Activated CD8-positive, alpha-beta memory T cell treated with anti-CD3 and anti-CD28 coated beads, Interleukin-2, amount 10 ng/mL, durations not matched to agents 7 days and 5 days (primary cell): ENCODE data around the gene ANAPC15. TPM values are rescaled to one million over a fixed set of nuclear protein-coding genes. Genes with fewer than 3 reads are reported as not detected.
A peak's percentile ranks its signal among the peaks of the same experiment; 100 is the strongest.
"Not testable (repeated sequence)": the region's sequence is repeated elsewhere in the genome, so short reads cannot be mapped to it uniquely, and the experiment has no call there.

Experiments
- ATAC-seq: fragments of 150-1000 bp; cut with Tn5 transposase; one replicate; pipeline ENCODE4 v1.10.0; 2021; ENCODE audit warnings: moderate library complexity
- CTCF ChIA-PET: fragments of 350-600 bp; sonication (Branson Sonifier 250); formaldehyde crosslinking; loops from one replicate; lab custom pipeline; 2021; ENCODE audit warnings: antibody characterized with exemption; lab: Charles Lee
- DNase-seq: peaks from one replicate; pipeline ENCODE4 v3.0.0-alpha.2; 2020
- H3K27ac Mint-ChIP-seq: one replicate; pipeline ENCODE4 v1.8.0; 2021; ENCODE audit warnings: mild to moderate bottlenecking, mixed read lengths
- H3K27me3 Mint-ChIP-seq: one replicate; pipeline ENCODE4 v1.8.0; 2021; ENCODE audit warnings: mixed read lengths
- H3K36me3 Mint-ChIP-seq: one replicate; pipeline ENCODE4 v1.8.0; 2021; ENCODE audit warnings: mild to moderate bottlenecking, mixed read lengths
- H3K4me1 Mint-ChIP-seq: one replicate; pipeline ENCODE4 v1.8.0; 2021; ENCODE audit warnings: mixed read lengths
- H3K4me3 Mint-ChIP-seq: one replicate; pipeline ENCODE4 v1.8.0; 2021; ENCODE audit warnings: mild to moderate bottlenecking, moderate library complexity, mixed read lengths
- H3K9me3 Mint-ChIP-seq: one replicate; pipeline ENCODE4 v1.8.0; 2022; ENCODE audit warnings: low read depth, mixed read lengths
- total RNA-seq, 2 experiments: library from RNA; stranded (reverse); gene quantifications; one replicate each; pipeline ENCODE4 v1.2.3, GENCODE V29; 2021

The ANAPC15 gene
- total RNA-seq, 2 experiments from 2014 or later, result 53.8 to 63.6 TPM

- DNase-seq, result no peak
- peak; percentile 28 for ATAC-seq
- H3K27ac Mint-ChIP-seq, result peak overlapping the region; percentile 67
- H3K9me3 Mint-ChIP-seq, result peaks cover 4% of the 10 kb centered on the region
- peak overlapping the region; percentile 0 for H3K4me3 Mint-ChIP-seq
- H3K4me1 Mint-ChIP-seq, result peaks cover 46% of the 10 kb centered on the region
- CTCF ChIA-PET, result interaction anchor here (0.8 to 1.7 kb wide), 7 partner anchors 15 to 162 kb away, joined by 3 to 8 read pairs (median 4); no protein-coding TSS in a partner anchor
- H3K27me3 Mint-ChIP-seq, result no peaks in the 10 kb centered on the region
- H3K36me3 Mint-ChIP-seq, result peaks cover 5% of the 10 kb centered on the region
These were observed 28.2 kb upstream of the ANAPC15 start for GRCh38 chr11:72140661-72141060.

- no peak overlapping the region for H3K4me3 Mint-ChIP-seq
- peaks cover 46% of the 10 kb centered on the region for H3K4me1 Mint-ChIP-seq
- ATAC-seq (no peak), DNase-seq (no peak)
- peaks cover 4% of the 10 kb centered on the region for H3K9me3 Mint-ChIP-seq
- no peak overlapping the region for H3K27ac Mint-ChIP-seq
- H3K27me3 Mint-ChIP-seq, result peaks cover 2% of the 10 kb centered on the region
- CTCF ChIA-PET, result interaction anchor here (1.6 kb wide), 1 partner anchor 114 kb away, joined by 5 read pairs; no protein-coding TSS in a partner anchor
- peaks cover 5% of the 10 kb centered on the region for H3K36me3 Mint-ChIP-seq
These were observed 27.0 kb upstream of the ANAPC15 start for GRCh38 chr11:72139500-72139899.

- H3K4me3 Mint-ChIP-seq, result no peak overlapping the region
- H3K27ac Mint-ChIP-seq, result no peak overlapping the region
- peaks cover 4% of the 10 kb centered on the region for H3K9me3 Mint-ChIP-seq
- peaks cover 44% of the 10 kb centered on the region for H3K4me1 Mint-ChIP-seq
- DNase-seq, result no peak
- CTCF ChIA-PET, result interaction anchor here (1.6 kb wide), 1 partner anchor 114 kb away, joined by 5 read pairs; no protein-coding TSS in a partner anchor
- H3K36me3 Mint-ChIP-seq, result peaks cover 5% of the 10 kb centered on the region
- H3K27me3 Mint-ChIP-seq, result peaks cover 4% of the 10 kb centered on the region
- no peak for ATAC-seq
These were observed 26.4 kb upstream of the ANAPC15 start for GRCh38 chr11:72138821-72139390.

GRCh38 chr11:72136684-72137262, 24.3 kb upstream of the ANAPC15 start:
- Mint-ChIP-seq H3K27ac (no peak overlapping the region), H3K4me1 (peaks cover 31% of the 10 kb centered on the region)

GRCh38 chr11:72135891-72136683, 23.6 kb upstream of the ANAPC15 start:
- DNase-seq, result no peak
- no peak for ATAC-seq
- Mint-ChIP-seq H3K27me3 (peaks cover 30% of the 10 kb centered on the region), H3K9me3 (peaks cover 4% of the 10 kb centered on the region), H3K27ac (no peak overlapping the region), H3K36me3 (peaks cover 5% of the 10 kb centered on the region), H3K4me3 (no peak overlapping the region), H3K4me1 (peaks cover 24% of the 10 kb centered on the region)
- CTCF ChIA-PET, result interaction anchor here (1.0 kb wide), 1 partner anchor 8 kb away, joined by 3 read pairs; no protein-coding TSS in a partner anchor

More at GRCh38 chr11:72136684-72137262, 24.3 kb upstream of the ANAPC15 start:
- Mint-ChIP-seq H3K27me3 (peaks cover 23% of the 10 kb centered on the region), H3K36me3 (peaks cover 5% of the 10 kb centered on the region), H3K9me3 (peaks cover 4% of the 10 kb centered on the region), H3K4me3 (no peak overlapping the region)
- CTCF ChIA-PET, result interaction anchor here (1.0 to 1.3 kb wide), 2 partner anchors 112 to 335 kb away, joined by 3 read pairs; no protein-coding TSS in a partner anchor
- ATAC-seq, result no peak
- no peak for DNase-seq

GRCh38 chr11:72135473-72135872, 23.0 kb upstream of the ANAPC15 start, which contains the start of gene FOLR3:
Gene FOLR3 (plus strand): TSS chr11:72135725. CDS start chr11:72135953, 228 bp downstream.
- not testable (repeated sequence) for H3K36me3 Mint-ChIP-seq, H3K4me3 Mint-ChIP-seq, H3K27ac Mint-ChIP-seq, DNase-seq, ATAC-seq, H3K9me3 Mint-ChIP-seq
- peaks cover 30% of the 10 kb centered on the region for H3K27me3 Mint-ChIP-seq
- CTCF ChIA-PET, result interaction anchor here (1.0 to 1.2 kb wide), 2 partner anchors 8 to 9 kb away, joined by 3 read pairs; no protein-coding TSS in a partner anchor
- peaks cover 18% of the 10 kb centered on the region for H3K4me1 Mint-ChIP-seq

- Mint-ChIP-seq H3K9me3 (peaks cover 11% of the 10 kb centered on the region), H3K4me3 (no peak overlapping the region), H3K27me3 (peaks cover 48% of the 10 kb centered on the region), H3K36me3 (peaks cover 14% of the 10 kb centered on the region), H3K4me1 (peaks cover 11% of the 10 kb centered on the region), H3K27ac (no peak overlapping the region)
- no peak for DNase-seq
- ATAC-seq, result no peak
- CTCF ChIA-PET, result interaction anchor here (1.7 kb wide), 1 partner anchor 11 kb away, joined by 6 read pairs; no protein-coding TSS in a partner anchor
These were observed 20.2 kb upstream of the ANAPC15 start for GRCh38 chr11:72132646-72133045.

GRCh38 chr11:72129381-72129780, 16.9 kb upstream of the ANAPC15 start:
- H3K27me3 Mint-ChIP-seq, result peaks cover 53% of the 10 kb centered on the region
- no peak overlapping the region for H3K4me3 Mint-ChIP-seq
- CTCF ChIA-PET, result no interaction called here
- H3K4me1 Mint-ChIP-seq, result no peaks in the 10 kb centered on the region
- H3K36me3 Mint-ChIP-seq, result peaks cover 12% of the 10 kb centered on the region
- H3K9me3 Mint-ChIP-seq, result peaks cover 11% of the 10 kb centered on the region
- no peak for ATAC-seq
- DNase-seq, result no peak
- no peak overlapping the region for H3K27ac Mint-ChIP-seq

- Mint-ChIP-seq H3K4me3 (no peak overlapping the region), H3K27ac (no peak overlapping the region), H3K9me3 (peaks cover 11% of the 10 kb centered on the region), H3K36me3 (peaks cover 12% of the 10 kb centered on the region), H3K27me3 (peaks cover 42% of the 10 kb centered on the region), H3K4me1 (no peaks in the 10 kb centered on the region)
- no peak for DNase-seq
- no peak for ATAC-seq
- CTCF ChIA-PET, result interaction anchor here (0.7 to 1.2 kb wide), 3 partner anchors 16 to 115 kb away, joined by 3 to 8 read pairs (median 4); no protein-coding TSS in a partner anchor
These were observed 15.4 kb upstream of the ANAPC15 start for GRCh38 chr11:72127923-72128322.

GRCh38 chr11:72125956-72126355, 13.5 kb upstream of the ANAPC15 start:
- H3K9me3 Mint-ChIP-seq, result peaks cover 11% of the 10 kb centered on the region
- H3K4me1 Mint-ChIP-seq, result no peaks in the 10 kb centered on the region
- peaks cover 32% of the 10 kb centered on the region for H3K27me3 Mint-ChIP-seq
- CTCF ChIA-PET, result interaction anchor here (0.9 to 2.3 kb wide), 3 partner anchors 15 to 19 kb away, joined by 3 to 8 read pairs (median 4); no protein-coding TSS in a partner anchor
- no peak for DNase-seq
- H3K36me3 Mint-ChIP-seq, result peaks cover 12% of the 10 kb centered on the region
- ATAC-seq, result no peak
- no peak overlapping the region for H3K27ac Mint-ChIP-seq
- no peak overlapping the region for H3K4me3 Mint-ChIP-seq

GRCh38 chr11:72124046-72124445, 11.6 kb upstream of the ANAPC15 start:
- peaks cover 11% of the 10 kb centered on the region for H3K36me3 Mint-ChIP-seq
- ATAC-seq, result no peak
- CTCF ChIA-PET, result interaction anchor here (2.3 kb wide), 1 partner anchor 20 kb away, joined by 8 read pairs; no protein-coding TSS in a partner anchor
- H3K9me3 Mint-ChIP-seq, result peaks cover 11% of the 10 kb centered on the region
- no peak for DNase-seq
- H3K4me3 Mint-ChIP-seq, result no peak overlapping the region
- no peak overlapping the region for H3K27ac Mint-ChIP-seq
- peaks cover 6% of the 10 kb centered on the region for H3K4me1 Mint-ChIP-seq
- H3K27me3 Mint-ChIP-seq, result peaks cover 26% of the 10 kb centered on the region

- Mint-ChIP-seq H3K4me1 (peaks cover 11% of the 10 kb centered on the region), H3K27ac (no peak overlapping the region), H3K9me3 (peaks cover 7% of the 10 kb centered on the region), H3K36me3 (peaks cover 5% of the 10 kb centered on the region), H3K4me3 (no peak overlapping the region), H3K27me3 (peaks cover 19% of the 10 kb centered on the region)
- CTCF ChIA-PET, result interaction anchor here (0.5 to 2.8 kb wide), 3 partner anchors 11 to 21 kb away, joined by 3 to 11 read pairs (median 4); partner anchors contain the start of gene ANAPC15
- ATAC-seq (no peak), DNase-seq (no peak)
These were observed 10.7 kb upstream of the ANAPC15 start for GRCh38 chr11:72123117-72123653.
